Forelimb muscle (tissue), 1 donor: ENCODE results near the gene OR52I2. TPM values are rescaled to one million over a fixed set of nuclear protein-coding genes. Genes with fewer than 3 reads are reported as not detected.

ENCODE experiments used
- DNase-seq: peaks from one replicate; pipeline ENCODE4 v3.0.0-alpha.2; 2013; ENCODE audit warnings: low read depth
- polyA plus RNA-seq: library from polyadenylated mRNA; unstranded; fragments of 120-200 nt; gene quantifications from one replicate; pipeline ENCODE4 v1.2.1, GENCODE V29; 2013; ENCODE audit not compliant: insufficient read length

The OR52I2 gene
- polyA plus RNA-seq, 1 donor, result not detected

- peak; percentile 76 for DNase-seq
Observed at GRCh38 chr11:4607781-4608666, 26.5 kb downstream of the OR52I2 start, which contains the start of gene TRIM68. Gene TRIM68 (minus strand): TSS chr11:4608231. CDS start chr11:4605504, 2,727 bp downstream.

- DNase-seq, result no peak
Observed at GRCh38 chr11:4610258-4610935, 28.9 kb downstream of the OR52I2 start.

DNA sequence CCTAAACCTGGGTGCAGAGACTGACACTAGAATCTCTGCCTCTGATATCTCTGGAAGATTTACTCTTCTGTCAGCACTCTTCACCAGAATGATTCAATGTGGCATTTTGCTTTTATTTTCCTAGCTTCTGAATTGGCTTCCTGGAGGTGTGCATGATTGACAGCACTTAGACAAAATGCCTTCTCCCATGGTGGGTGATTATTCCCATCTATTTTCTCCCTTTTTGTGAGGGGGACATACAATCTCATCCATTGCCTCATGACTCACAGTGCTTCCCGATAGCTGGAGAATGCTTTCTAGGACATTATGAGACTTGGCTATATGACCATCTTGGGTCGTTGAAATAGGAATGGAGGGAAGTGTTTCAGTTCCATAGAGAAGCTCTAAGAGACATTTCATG is 30.4 kb downstream of the OR52I2 start:
- no peak for DNase-seq

DNA sequence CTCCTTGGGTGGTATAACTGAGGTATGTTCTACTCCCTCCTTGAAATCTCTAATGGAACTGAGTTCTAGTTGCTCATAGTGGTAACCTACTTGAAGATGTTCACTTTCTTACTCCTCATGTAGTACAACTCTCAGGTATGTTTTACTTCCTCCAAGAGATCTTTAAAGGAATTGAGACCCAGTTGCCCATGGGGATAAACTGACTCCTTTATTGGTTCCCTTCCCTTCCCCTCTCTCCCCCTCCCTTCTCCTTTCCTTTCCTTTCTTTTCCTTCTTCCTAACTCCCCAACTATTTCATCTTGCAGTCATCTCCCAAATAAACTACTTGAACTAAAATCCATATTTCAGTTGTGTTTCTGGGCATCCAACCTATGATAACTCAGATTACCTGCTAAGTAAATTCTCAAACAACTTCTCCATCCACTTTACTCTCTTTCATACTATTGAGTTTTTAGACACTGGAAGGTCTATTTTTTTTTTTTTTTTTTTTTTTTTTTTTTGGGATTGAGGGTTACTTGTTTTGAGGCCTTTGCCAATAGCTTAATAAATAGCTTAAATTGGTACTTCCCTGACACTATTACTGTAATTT is 34.4 kb downstream of the OR52I2 start:
- DNase-seq, result no peak

DNA sequence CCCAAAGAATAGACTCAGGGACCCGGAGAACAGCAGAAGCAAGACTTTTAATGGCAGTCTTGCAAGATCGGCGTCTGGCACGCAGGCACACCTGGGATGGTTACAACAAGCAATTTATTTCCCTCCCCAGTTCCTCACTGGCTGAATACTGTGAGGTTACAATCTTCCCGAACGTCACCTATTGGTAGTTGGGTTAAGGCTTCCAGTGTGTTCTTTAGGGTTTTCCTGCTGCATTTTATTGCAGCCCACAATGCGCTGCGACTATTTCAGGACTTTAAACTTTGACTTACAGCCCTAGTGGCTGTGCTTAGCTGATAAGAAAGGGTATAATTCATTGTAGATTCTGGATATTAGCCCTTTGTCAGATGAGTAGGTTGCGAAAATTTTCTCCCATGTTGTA is 38.0 kb downstream of the OR52I2 start:
- DNase-seq, result no peak

GRCh38 chr11:4626207-4627099 is 44.9 kb downstream of the OR52I2 start:
- no peak for DNase-seq

DNA sequence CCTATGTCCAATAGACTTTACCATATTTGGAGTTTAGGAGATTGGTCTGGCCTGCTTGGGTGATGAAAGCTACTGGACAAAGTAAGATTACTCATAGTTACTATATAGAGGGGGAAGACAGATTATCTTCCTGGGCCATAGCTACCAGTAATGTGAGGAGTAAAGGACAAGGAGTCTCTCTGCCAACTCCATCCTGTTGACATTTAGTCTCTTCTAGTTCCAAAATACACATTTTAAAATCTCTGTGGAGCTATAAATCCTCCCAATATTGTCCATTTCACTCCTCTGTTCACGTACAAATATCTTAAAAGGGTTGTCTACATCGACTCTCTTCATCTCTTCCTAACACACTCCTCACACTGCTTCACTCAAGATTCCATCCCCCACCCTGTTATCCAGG is 54.6 kb downstream of the OR52I2 start:
- no peak for DNase-seq

DNA sequence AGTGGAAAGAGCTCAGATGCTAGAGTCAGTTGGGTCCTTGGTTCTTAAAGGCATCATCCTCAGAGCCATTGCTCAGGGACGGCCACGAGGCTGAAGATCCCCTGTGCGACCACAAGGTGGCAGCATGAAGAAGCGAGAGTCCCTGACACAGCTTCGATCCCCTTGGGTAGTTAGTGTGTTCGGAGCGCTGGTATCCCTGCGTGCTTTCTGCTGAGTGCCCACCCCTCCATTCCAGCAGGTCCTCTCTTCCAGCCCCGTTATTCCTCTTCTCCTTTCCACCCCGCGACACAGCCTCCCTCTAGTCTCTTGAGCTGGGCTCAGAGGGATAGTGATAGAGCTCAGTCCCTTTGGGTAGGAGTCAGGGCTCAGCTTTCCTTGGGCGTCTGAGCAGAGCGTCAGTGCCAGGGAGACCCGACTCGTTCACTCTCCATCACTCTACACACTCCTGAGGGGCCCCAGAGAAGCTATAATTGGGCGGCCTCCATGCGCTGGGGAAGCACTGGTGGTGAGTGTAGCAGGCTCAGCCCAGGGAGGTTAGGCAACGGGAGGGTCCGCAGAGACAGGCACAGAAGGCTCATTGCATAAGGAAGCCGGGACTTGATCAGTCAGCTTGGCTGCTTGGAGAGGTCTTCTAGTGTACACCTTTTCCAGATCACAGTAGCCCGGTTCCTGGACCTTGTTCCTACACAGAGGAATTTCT is 55.6 kb downstream of the OR52I2 start, which contains the start of gene OR51D1:
TSS of gene OR51D1 (plus strand) at position 516 of the 700 bp plus-strand sequence. CDS start 2,314 bp downstream, outside the sequence.
- DNase-seq, result peak; percentile 41

DNA sequence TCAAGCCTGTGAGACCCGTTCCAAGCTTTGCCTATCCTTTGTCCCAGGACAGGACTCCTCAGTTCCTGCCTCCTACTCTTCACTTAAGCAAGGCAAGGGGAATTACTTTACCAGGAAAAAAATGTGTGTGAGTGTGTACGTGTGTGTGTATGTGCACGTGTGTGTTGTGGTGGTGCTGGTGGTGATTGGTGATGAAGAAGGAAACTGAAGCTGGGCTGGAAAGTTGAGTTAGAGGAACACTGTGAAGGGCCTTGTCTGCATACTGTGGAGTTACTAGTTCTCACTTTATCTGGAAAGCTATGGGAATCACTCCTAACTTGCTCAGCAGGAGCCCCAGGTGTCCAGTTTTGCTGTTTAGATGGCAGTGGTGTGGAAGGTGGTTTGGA is 56.1 kb downstream of the OR52I2 start:
- DNase-seq, result no peak

- DNase-seq, result no peak
Observed at GRCh38 chr11:4639931-4640330, 58.4 kb downstream of the OR52I2 start.

DNA sequence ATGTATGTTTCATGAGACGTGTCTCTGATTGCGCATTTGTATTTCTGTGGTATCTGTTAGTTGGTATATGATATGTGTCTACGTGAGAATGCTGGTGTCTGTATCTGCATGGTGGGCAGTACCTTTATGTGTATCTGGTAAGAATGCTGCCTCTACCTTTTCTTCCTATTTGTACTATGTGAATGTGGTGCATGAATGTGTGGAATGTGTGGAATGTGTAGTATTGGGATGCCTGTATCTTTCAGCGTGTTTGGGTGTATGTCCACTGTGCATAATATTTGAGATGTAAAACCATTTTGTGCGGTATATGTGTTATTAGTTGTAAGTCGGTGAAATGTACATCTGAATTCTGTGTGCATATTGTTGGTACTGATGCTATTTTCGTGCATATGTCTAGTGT is 60.0 kb downstream of the OR52I2 start:
- no peak for DNase-seq

GRCh38 chr11:4642043-4642442 is 60.5 kb downstream of the OR52I2 start:
- no peak for DNase-seq

Other genes starting within 250 kb of the OR52I2 start
- not detected for gene OR52B4, start 213.4 kb upstream of the OR52I2 start, polyA plus RNA-seq
- 7.3 TPM for gene TRIM21, start 188.0 kb upstream of the OR52I2 start, polyA plus RNA-seq
- not detected for gene OR52K2, start 132.4 kb upstream of the OR52I2 start, polyA plus RNA-seq
- 0.18 TPM for gene OR52K1, start 99.1 kb upstream of the OR52I2 start, polyA plus RNA-seq
- gene OR52M1, start 36.6 kb upstream of the OR52I2 start, polyA plus RNA-seq, result not detected
- not detected for gene OR52I1, start 12.3 kb downstream of the OR52I2 start, polyA plus RNA-seq
- 8.7 TPM for gene TRIM68, start 26.5 kb downstream of the OR52I2 start, polyA plus RNA-seq
- gene OR51D1, start 55.7 kb downstream of the OR52I2 start, polyA plus RNA-seq, result not detected
- 2.2 TPM for gene OR51E1, start 62.2 kb downstream of the OR52I2 start, polyA plus RNA-seq
- 0.83 TPM for gene OR51E2, start 116.1 kb downstream of the OR52I2 start, polyA plus RNA-seq
- not detected for gene MMP26, start 123.0 kb downstream of the OR52I2 start, polyA plus RNA-seq
- gene OR51F1, start 188.2 kb downstream of the OR52I2 start, polyA plus RNA-seq, result not detected
- not detected for gene OR52R1, start 222.6 kb downstream of the OR52I2 start, polyA plus RNA-seq
- not detected for gene OR51F2, start 239.6 kb downstream of the OR52I2 start, polyA plus RNA-seq